Measurements from ENCODE around the gene LALBA. TPM values are rescaled to one million over a fixed set of nuclear protein-coding genes. Genes with fewer than 3 reads are reported as not detected.

Gene LALBA
- polyA plus RNA-seq, 3 donors: not detected

Other genes with a start within 250 kb of the LALBA start
- 10 to 100 TPM; 12.1 to 21.7 (median 12.6) TPM for gene ZNF641, start 219.1 kb downstream of the LALBA start, polyA plus RNA-seq
- gene ANP32D, start 97.5 kb downstream of the LALBA start, polyA plus RNA-seq: not detected
- not detected for gene C12orf54, start 87.5 kb downstream of the LALBA start, polyA plus RNA-seq
- gene OR8S1, start 44.4 kb downstream of the LALBA start, polyA plus RNA-seq: not detected
- gene KANSL2, start 112.2 kb upstream of the LALBA start, polyA plus RNA-seq: 10 to 100 TPM; 12.2 to 20.3 (median 12.5) TPM
- gene CCNT1, start 146.7 kb upstream of the LALBA start, polyA plus RNA-seq: 1 to 10 TPM; 2.3 to 8.3 (median 4.4) TPM
- under 1 TPM in 2 of 3 donors, not detected in 1; 0.03 to 0.29 TPM for gene ADCY6, start 219.0 kb upstream of the LALBA start, polyA plus RNA-seq
- 1 to 10 TPM in 2 of 3 donors, under 1 TPM in 1; 0.84 to 6.3 (median 1.5) TPM for gene CACNB3, start 248.4 kb upstream of the LALBA start, polyA plus RNA-seq

Data from CD14-positive monocyte (primary cell).